NCI-H2081 (cell line): ENCODE measurements around the gene ANKS1B.

Source experiments
- DNase-seq, 2 experiments: peaks; one replicate each; lab custom pipeline; 2025; lab: John Stamatoyannopoulos, UW

The ANKS1B gene

GRCh38 chr12:98733667-98734350, 1250.9 kb downstream of the ANKS1B start:
- no peak for DNase-seq

GRCh38 chr12:98730412-98730811, 1254.3 kb downstream of the ANKS1B start:
- no peak for DNase-seq

- DNase-seq: no peak
Observed at GRCh38 chr12:98727196-98727595, 1257.5 kb downstream of the ANKS1B start.

- DNase-seq: peak; percentile 50 to 65
Observed at GRCh38 chr12:98725476-98726247, 1259.1 kb downstream of the ANKS1B start.

GRCh38 chr12:98724384-98725155, 1260.2 kb downstream of the ANKS1B start:
- no peak for DNase-seq

- DNase-seq: no peak
Observed at GRCh38 chr12:98721204-98721702, 1263.5 kb downstream of the ANKS1B start.

GRCh38 chr12:98719515-98720504, 1264.9 kb downstream of the ANKS1B start:
- DNase-seq: no peak

GRCh38 chr12:98714426-98714825, 1270.3 kb downstream of the ANKS1B start:
- DNase-seq: no peak

GRCh38 chr12:98709022-98709421, 1275.7 kb downstream of the ANKS1B start:
- no peak for DNase-seq

GRCh38 chr12:98701166-98701565, 1283.6 kb downstream of the ANKS1B start:
- DNase-seq: no peak

GRCh38 chr12:98699586-98699985, 1285.2 kb downstream of the ANKS1B start:
- no peak for DNase-seq

- DNase-seq: peak; percentile 38 to 62
Observed at GRCh38 chr12:98698603-98699463, 1285.9 kb downstream of the ANKS1B start.

- DNase-seq: no peak
Observed at GRCh38 chr12:98697209-98697608, 1287.5 kb downstream of the ANKS1B start.

GRCh38 chr12:98696036-98696646, 1288.6 kb downstream of the ANKS1B start:
- no peak for DNase-seq

- no peak for DNase-seq
Observed at GRCh38 chr12:98691351-98691750, 1293.4 kb downstream of the ANKS1B start.

- DNase-seq: no peak
Observed at GRCh38 chr12:98686603-98687002, 1298.1 kb downstream of the ANKS1B start.
